ENCODE results near the gene ANKRD10. TPM values are rescaled to one million over a fixed set of nuclear protein-coding genes. Genes with fewer than 3 reads are reported as not detected.

The ANKRD10 gene
- total and polyA plus RNA-seq, 10 of the 15 experiments (the other 5 are each of a cell fraction or from before 2014, with no cell fraction given): 47.1 to 199 (median 97.2) TPM

GRCh38 chr13:110832531-110832930 lies 82.3 kb downstream of the ANKRD10 start (continued):
- TF ChIP-seq IRF4 (IDR thresholded peaks at IDR 0.05; ENCODE audit: low read depth, low read length): no peak

- no peaks in the 10 kb centered on the region for H3K4me1 ChIP-seq (ENCODE audit: control insufficient read depth, insufficient read depth, low read length)
- H3K4me3 ChIP-seq: no peak overlapping the region
- TF ChIP-seq MYB (IDR thresholded peaks at IDR 0.05; ENCODE audit: borderline replicate concordance, low read depth, low read length) (no peak), SREBF2 (IDR thresholded peaks at IDR 0.05; ENCODE audit: low read length) (no peak)
- intact Hi-C loops (cut with micrococcal nuclease; ENCODE audit: unreplicated experiment) (loop anchor here (10.0 kb wide), 1 partner anchor 223 kb away; no protein-coding TSS in a partner anchor), in situ Hi-C loops (cut with MboI) (no loop called here)
- no TSS peak for BruUV-seq (replicated peaks)
- no peak overlapping the region for H3K27ac ChIP-seq (ENCODE audit: control insufficient read depth, insufficient read depth)
- no peak overlapping the region for H3K9ac ChIP-seq (ENCODE audit: control insufficient read depth, insufficient read depth, low read length)
- no peak overlapping the region for H3K4me2 ChIP-seq (ENCODE audit: control insufficient read depth, insufficient read depth)
- no peak for DNase-seq (ENCODE audit: low read depth, low spot score)
- no peaks in the 10 kb centered on the region for H3K36me3 ChIP-seq (ENCODE audit: control insufficient read depth in 2 of 2, insufficient read depth in 2 of 2, low read length in 1 of 2)
- ChIA-PET RAD21 (ENCODE audit: unreplicated experiment) (no interaction called here), POLR2A (no interaction called here), SMC1A (ENCODE audit: uncharacterized antibody, unreplicated experiment) (no interaction called here), CTCF (no interaction called here)
- no peak for ATAC-seq
- H4K20me1 ChIP-seq (ENCODE audit: control insufficient read depth, insufficient read depth): no peaks in the 10 kb centered on the region
- H2AFZ ChIP-seq (ENCODE audit: control insufficient read depth, low read depth, low read length): no peak overlapping the region
- H3K27me3 ChIP-seq (replicated peaks in 1 of 2; ENCODE audit: control insufficient read depth in 2 of 2, insufficient read depth in 2 of 2, low read length in 1 of 2): no peaks in the 10 kb centered on the region
- H3K9me3 ChIP-seq (replicated peaks; ENCODE audit: control insufficient read depth, insufficient read depth, low read length): no peaks in the 10 kb centered on the region
- 15% methylated on average over 3 of the region's 3 CpGs for WGBS (ENCODE audit: insufficient coverage, insufficient replicate concordance, low lambda C conversion rate, missing lambda C conversion rate)
- FAIRE-seq: no peak
- no peaks in the 10 kb centered on the region for H3K79me2 ChIP-seq (ENCODE audit: control insufficient read depth, insufficient read depth, low read length)
Observed at GRCh38 chr13:110832205-110832479, 82.7 kb downstream of the ANKRD10 start.

GRCh38 chr13:110831437-110832204 lies 83.2 kb downstream of the ANKRD10 start:
- ChIA-PET SMC1A (ENCODE audit: uncharacterized antibody, unreplicated experiment) (no interaction called here), POLR2A (interaction anchor here (0.6 kb wide), 1 partner anchor 54 kb away, joined by 6 read pairs; no protein-coding TSS in a partner anchor), RAD21 (ENCODE audit: unreplicated experiment) (no interaction called here), CTCF (no interaction called here)
- Histone ChIP-seq H3K36me3 (ENCODE audit: control insufficient read depth in 2 of 2, insufficient read depth in 2 of 2, low read length in 1 of 2) (no peaks in the 10 kb centered on the region), H3K4me3 (no peak overlapping the region), H3K27ac (ENCODE audit: control insufficient read depth, insufficient read depth) (no peak overlapping the region), H3K9me3 (replicated peaks; ENCODE audit: control insufficient read depth, insufficient read depth, low read length) (no peaks in the 10 kb centered on the region), H3K4me1 (ENCODE audit: control insufficient read depth, insufficient read depth, low read length) (no peaks in the 10 kb centered on the region), H3K79me2 (ENCODE audit: control insufficient read depth, insufficient read depth, low read length) (no peaks in the 10 kb centered on the region), H4K20me1 (ENCODE audit: control insufficient read depth, insufficient read depth) (no peaks in the 10 kb centered on the region), H3K27me3 (replicated peaks in 1 of 2; ENCODE audit: control insufficient read depth in 2 of 2, insufficient read depth in 2 of 2, low read length in 1 of 2) (no peaks in the 10 kb centered on the region), H3K4me2 (ENCODE audit: control insufficient read depth, insufficient read depth) (no peak overlapping the region), H3K9ac (ENCODE audit: control insufficient read depth, insufficient read depth, low read length) (no peak overlapping the region), H2AFZ (ENCODE audit: control insufficient read depth, low read depth, low read length) (no peak overlapping the region)
- in situ Hi-C loops (cut with MboI): no loop called here
- intact Hi-C loops (cut with micrococcal nuclease; ENCODE audit: unreplicated experiment): loop anchor here (10.0 kb wide), 1 partner anchor 223 kb away; no protein-coding TSS in a partner anchor
- WGBS (ENCODE audit: insufficient coverage, insufficient replicate concordance, low lambda C conversion rate, missing lambda C conversion rate): 36% methylated on average over 14 of the region's 14 CpGs
- DNase-seq (ENCODE audit: low read depth, low spot score): no peak
- no peak for ATAC-seq
- no peak for FAIRE-seq
- BruUV-seq (replicated peaks): no TSS peak
- TF ChIP-seq STAT1 (conservative IDR thresholded peaks at IDR 0.05) (no peak), FOXM1 (IDR thresholded peaks at IDR 0.05; ENCODE audit: low read depth, low read length) (no peak), PAX5 (IDR thresholded peaks at IDR 0.05; ENCODE audit: borderline replicate concordance, low read depth, low read length) (no peak), SUPT20H (IDR thresholded peaks at IDR 0.05; ENCODE audit: borderline replicate concordance, control insufficient read depth, low read depth, low read length) (no peak), REST (IDR thresholded peaks at IDR 0.05; ENCODE audit: low read depth, low read length) (no peak), FOS (IDR thresholded peaks at IDR 0.05; ENCODE audit: borderline replicate concordance, extremely low read depth, insufficient read length) (no peak), GATAD2B (conservative IDR thresholded peaks at IDR 0.05; ENCODE audit: low read depth) (no peak), ASH2L (IDR thresholded peaks at IDR 0.05; ENCODE audit: borderline replicate concordance, low read depth) (no peak), NFYA (IDR thresholded peaks at IDR 0.05; ENCODE audit: borderline replicate concordance, low read depth, low read length) (no peak)
